HEK293T (cell line): ENCODE results near the gene PRAMEF10.
"Not testable (repeated sequence)": the region's sequence is repeated elsewhere in the genome, so short reads cannot be mapped to it uniquely, and the experiment has no call there.

Source experiments
- BHLHE40 ChIP-seq: fragments of 450-650 bp; IDR thresholded peaks from 2 replicates; pipeline ENCODE4 v1.6.1; 2016; ENCODE audit warnings: mild to moderate bottlenecking, moderate library complexity, borderline replicate concordance
- FOXM1 ChIP-seq: fragments of 450-650 bp; IDR thresholded peaks from 2 replicates; pipeline ENCODE4 v1.6.1; 2017; ENCODE audit warnings: mild to moderate bottlenecking, borderline replicate concordance
- SP1 ChIP-seq: fragments of 450-650 bp; IDR thresholded peaks from 2 replicates; pipeline ENCODE4 v1.6.1; 2017

- not testable (repeated sequence) for TF ChIP-seq SP1, BHLHE40, FOXM1
Measured at GRCh38 chr1:12856786-12857185, 41.3 kb downstream of the PRAMEF10 start, which contains the start of gene PRAMEF2.
